NCI-H1694 (cell line): ENCODE results near the gene STAM2.
A peak's percentile ranks its signal among the peaks of the same experiment; 100 is the strongest.
"Not testable (repeated sequence)": the region's sequence is repeated elsewhere in the genome, so short reads cannot be mapped to it uniquely, and the experiment has no call there.

Experiments used
- DNase-seq: peaks from one replicate; lab custom pipeline; 2025; lab: John Stamatoyannopoulos, UW

STAM2 gene

GRCh38 chr2:152106464-152106863 lies 69.1 kb downstream of the STAM2 start:
- DNase-seq = no peak

GRCh38 chr2:152103271-152103670 lies 72.3 kb downstream of the STAM2 start:
- no peak for DNase-seq

- no peak for DNase-seq
These were observed 74.6 kb downstream of the STAM2 start for GRCh38 chr2:152100961-152101360.

GRCh38 chr2:152099367-152100050 lies 76.1 kb downstream of the STAM2 start:
- no peak for DNase-seq

GRCh38 chr2:152098496-152099366 lies 76.8 kb downstream of the STAM2 start, which contains the start of gene CACNB4:
TSS of gene CACNB4 (minus strand) at chr2:152099044.
- DNase-seq = no peak

GRCh38 chr2:152097801-152098495 lies 77.6 kb downstream of the STAM2 start:
- no peak for DNase-seq

GRCh38 chr2:152097290-152097800 lies 78.2 kb downstream of the STAM2 start:
- DNase-seq = no peak

- no peak for DNase-seq
These were observed 80.4 kb downstream of the STAM2 start for GRCh38 chr2:152095146-152095545.

GRCh38 chr2:152094014-152094413 lies 81.5 kb downstream of the STAM2 start:
- DNase-seq = no peak

GRCh38 chr2:152093464-152093863 lies 82.1 kb downstream of the STAM2 start:
- DNase-seq = peak; percentile 90

- no peak for DNase-seq
These were observed 83.5 kb downstream of the STAM2 start for GRCh38 chr2:152092095-152092494.

GRCh38 chr2:152090726-152091125 lies 84.8 kb downstream of the STAM2 start:
- not testable (repeated sequence) for DNase-seq

GRCh38 chr2:152089238-152089637 lies 86.3 kb downstream of the STAM2 start:
- no peak for DNase-seq

GRCh38 chr2:152088006-152088405 lies 87.6 kb downstream of the STAM2 start:
- DNase-seq = no peak

- no peak for DNase-seq
These were observed 89.3 kb downstream of the STAM2 start for GRCh38 chr2:152086231-152086630.

- no peak for DNase-seq
These were observed 91.5 kb downstream of the STAM2 start for GRCh38 chr2:152084076-152084475.

- DNase-seq = no peak
These were observed 92.2 kb downstream of the STAM2 start for GRCh38 chr2:152083202-152083875.

- no peak for DNase-seq
These were observed 96.9 kb downstream of the STAM2 start for GRCh38 chr2:152078662-152079061.

- no peak for DNase-seq
These were observed 97.5 kb downstream of the STAM2 start for GRCh38 chr2:152078023-152078422.

GRCh38 chr2:152075461-152076050 lies 100.0 kb downstream of the STAM2 start:
- no peak for DNase-seq

GRCh38 chr2:152072011-152072410 lies 103.6 kb downstream of the STAM2 start:
- no peak for DNase-seq
